ENCODE results near the gene PDP2.

Gene PDP2

GRCh38 chr16:66904846-66905632 lies 24.7 kb downstream of the PDP2 start:
- DNase-seq = no peak

GRCh38 chr16:66905633-66906539 lies 25.6 kb downstream of the PDP2 start:
- no peak for DNase-seq

GRCh38 chr16:66906916-66907836 lies 26.9 kb downstream of the PDP2 start:
- no peak for DNase-seq

GRCh38 chr16:66908116-66908515 lies 27.8 kb downstream of the PDP2 start:
- DNase-seq = no peak

- no peak for DNase-seq
Measured at GRCh38 chr16:66908762-66909559, 28.6 kb downstream of the PDP2 start.

- DNase-seq = no peak
Measured at GRCh38 chr16:66910175-66910940, 30.0 kb downstream of the PDP2 start.

GRCh38 chr16:66911112-66911511 lies 30.8 kb downstream of the PDP2 start:
- DNase-seq = no peak

GRCh38 chr16:66911801-66912200 lies 31.5 kb downstream of the PDP2 start:
- DNase-seq = no peak

- no peak for DNase-seq
Measured at GRCh38 chr16:66913081-66913480, 32.8 kb downstream of the PDP2 start.

- DNase-seq = no peak
Measured at GRCh38 chr16:66913711-66914110, 33.4 kb downstream of the PDP2 start.

GRCh38 chr16:66914541-66914940 lies 34.2 kb downstream of the PDP2 start:
- DNase-seq = no peak

GRCh38 chr16:66915041-66915440 lies 34.7 kb downstream of the PDP2 start:
- no peak for DNase-seq

- DNase-seq = no peak
Measured at GRCh38 chr16:66916518-66916917, 36.2 kb downstream of the PDP2 start.

GRCh38 chr16:66917741-66918140 lies 37.4 kb downstream of the PDP2 start:
- DNase-seq = no peak

GRCh38 chr16:66918355-66918754 lies 38.0 kb downstream of the PDP2 start:
- DNase-seq = no peak

- DNase-seq = no peak
Measured at GRCh38 chr16:66918803-66919568, 38.7 kb downstream of the PDP2 start, which contains the start of gene CDH16. Gene CDH16 (minus strand): TSS chr16:66918885. CDS start chr16:66918065, 820 bp downstream.

GRCh38 chr16:66919569-66920298 lies 39.4 kb downstream of the PDP2 start:
- no peak for DNase-seq

- no peak for DNase-seq
Measured at GRCh38 chr16:66920299-66920590, 39.9 kb downstream of the PDP2 start.

GRCh38 chr16:66920924-66921680 lies 40.8 kb downstream of the PDP2 start:
- DNase-seq = no peak
